ENCODE data around the gene ZC3H18. TPM values are rescaled to one million over a fixed set of nuclear protein-coding genes. Genes with fewer than 3 reads are reported as not detected.

ZC3H18 gene
- total RNA-seq, 1 donor from 2014 or later = 49.3 TPM

DNA sequence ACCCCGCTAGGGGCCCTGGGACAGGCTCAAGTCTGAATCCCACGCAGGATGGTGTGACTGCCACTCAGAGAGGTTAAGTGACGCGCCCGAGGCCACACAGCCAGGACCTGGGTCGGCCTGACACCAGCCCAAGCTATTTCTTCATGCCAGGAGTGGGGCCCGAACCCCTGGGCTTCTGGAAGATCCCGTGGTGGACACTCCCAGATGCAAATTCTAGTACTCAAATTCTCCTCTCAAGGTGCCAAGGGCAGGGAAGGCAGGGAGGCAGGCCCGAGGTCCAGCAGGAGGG is 73.4 kb downstream of the ZC3H18 start:
- Mint-ChIP-seq H3K36me3 (ENCODE audit: low read depth, unreplicated experiment) (peaks cover 14% of the 10 kb centered on the region), H3K4me3 (ENCODE audit: unreplicated experiment) (no peak overlapping the region), H3K4me1 (ENCODE audit: unreplicated experiment) (no peaks in the 10 kb centered on the region), H3K27ac (ENCODE audit: unreplicated experiment) (no peak overlapping the region), H3K27me3 (ENCODE audit: unreplicated experiment) (peaks cover 13% of the 10 kb centered on the region), H3K9me3 (ENCODE audit: unreplicated experiment) (no peaks in the 10 kb centered on the region)
- no peak for DNase-seq (ENCODE audit: low spot score)
- TF ChIP-seq, protein P1, sequence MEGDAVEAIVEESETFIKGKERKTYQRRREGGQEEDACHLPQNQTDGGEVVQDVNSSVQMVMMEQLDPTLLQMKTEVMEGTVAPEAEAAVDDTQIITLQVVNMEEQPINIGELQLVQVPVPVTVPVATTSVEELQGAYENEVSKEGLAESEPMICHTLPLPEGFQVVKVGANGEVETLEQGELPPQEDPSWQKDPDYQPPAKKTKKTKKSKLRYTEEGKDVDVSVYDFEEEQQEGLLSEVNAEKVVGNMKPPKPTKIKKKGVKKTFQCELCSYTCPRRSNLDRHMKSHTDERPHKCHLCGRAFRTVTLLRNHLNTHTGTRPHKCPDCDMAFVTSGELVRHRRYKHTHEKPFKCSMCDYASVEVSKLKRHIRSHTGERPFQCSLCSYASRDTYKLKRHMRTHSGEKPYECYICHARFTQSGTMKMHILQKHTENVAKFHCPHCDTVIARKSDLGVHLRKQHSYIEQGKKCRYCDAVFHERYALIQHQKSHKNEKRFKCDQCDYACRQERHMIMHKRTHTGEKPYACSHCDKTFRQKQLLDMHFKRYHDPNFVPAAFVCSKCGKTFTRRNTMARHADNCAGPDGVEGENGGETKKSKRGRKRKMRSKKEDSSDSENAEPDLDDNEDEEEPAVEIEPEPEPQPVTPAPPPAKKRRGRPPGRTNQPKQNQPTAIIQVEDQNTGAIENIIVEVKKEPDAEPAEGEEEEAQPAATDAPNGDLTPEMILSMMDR (IDR thresholded peaks at IDR 0.05; ENCODE audit: unreplicated experiment) = no peak

DNA sequence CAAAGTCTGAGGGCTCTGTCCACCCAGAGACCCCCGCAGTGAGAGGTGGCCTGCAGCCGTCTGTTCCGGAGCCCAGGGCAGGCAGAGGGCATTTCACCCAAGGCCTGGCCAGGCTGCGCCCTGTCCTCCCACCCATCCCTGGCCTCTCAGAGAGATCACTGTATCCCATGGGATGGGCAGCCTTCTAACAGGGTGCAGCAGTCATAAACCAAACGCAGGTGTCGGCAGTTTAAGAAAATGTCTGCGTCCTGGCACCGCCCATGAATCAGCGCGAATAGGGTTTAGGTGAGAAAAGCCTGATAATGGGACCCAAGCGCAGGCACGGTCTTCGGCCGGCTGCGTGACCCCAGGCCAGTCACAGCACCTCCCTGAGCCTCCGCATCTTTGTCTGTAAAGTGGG is 75.3 kb downstream of the ZC3H18 start:
- TF ChIP-seq, protein P1 (IDR thresholded peaks at IDR 0.05; ENCODE audit: unreplicated experiment) = no peak
- no peak overlapping the region for H3K4me3 Mint-ChIP-seq (ENCODE audit: unreplicated experiment)
- H3K27ac Mint-ChIP-seq (ENCODE audit: unreplicated experiment) = no peak overlapping the region
- no peak for DNase-seq (ENCODE audit: low spot score)
- peaks cover 13% of the 10 kb centered on the region for H3K27me3 Mint-ChIP-seq (ENCODE audit: unreplicated experiment)
- H3K9me3 Mint-ChIP-seq (ENCODE audit: unreplicated experiment) = no peaks in the 10 kb centered on the region
- H3K4me1 Mint-ChIP-seq (ENCODE audit: unreplicated experiment) = peaks cover 5% of the 10 kb centered on the region
- H3K36me3 Mint-ChIP-seq (ENCODE audit: low read depth, unreplicated experiment) = peaks cover 14% of the 10 kb centered on the region

DNA sequence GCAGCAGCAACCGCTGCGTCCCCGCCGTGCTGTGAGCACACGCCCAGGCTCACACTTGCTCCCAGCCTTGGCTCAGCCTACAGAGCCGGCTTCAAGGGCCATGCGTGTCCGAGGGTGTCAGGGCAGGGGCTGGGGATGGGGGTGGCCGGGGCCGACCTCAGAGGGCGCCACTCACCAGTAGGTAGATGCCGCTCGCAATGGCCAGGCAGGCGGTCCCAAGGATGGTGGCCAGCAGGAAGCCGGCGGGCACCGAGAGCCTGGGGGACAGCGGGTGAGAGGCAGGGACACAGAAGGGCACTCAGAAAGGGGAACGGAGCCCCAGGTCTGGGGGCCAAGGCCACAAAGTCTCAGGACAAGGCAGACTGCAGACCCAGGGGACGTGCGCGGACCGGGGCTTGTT is 75.7 kb downstream of the ZC3H18 start:
- Mint-ChIP-seq H3K27me3 (ENCODE audit: unreplicated experiment) (peaks cover 13% of the 10 kb centered on the region), H3K4me1 (ENCODE audit: unreplicated experiment) (peaks cover 5% of the 10 kb centered on the region), H3K9me3 (ENCODE audit: unreplicated experiment) (no peaks in the 10 kb centered on the region), H3K36me3 (ENCODE audit: low read depth, unreplicated experiment) (peaks cover 14% of the 10 kb centered on the region), H3K4me3 (ENCODE audit: unreplicated experiment) (no peak overlapping the region), H3K27ac (ENCODE audit: unreplicated experiment) (no peak overlapping the region)
- TF ChIP-seq, protein P1 (IDR thresholded peaks at IDR 0.05; ENCODE audit: unreplicated experiment) = no peak
- no peak for DNase-seq (ENCODE audit: low spot score)

DNA sequence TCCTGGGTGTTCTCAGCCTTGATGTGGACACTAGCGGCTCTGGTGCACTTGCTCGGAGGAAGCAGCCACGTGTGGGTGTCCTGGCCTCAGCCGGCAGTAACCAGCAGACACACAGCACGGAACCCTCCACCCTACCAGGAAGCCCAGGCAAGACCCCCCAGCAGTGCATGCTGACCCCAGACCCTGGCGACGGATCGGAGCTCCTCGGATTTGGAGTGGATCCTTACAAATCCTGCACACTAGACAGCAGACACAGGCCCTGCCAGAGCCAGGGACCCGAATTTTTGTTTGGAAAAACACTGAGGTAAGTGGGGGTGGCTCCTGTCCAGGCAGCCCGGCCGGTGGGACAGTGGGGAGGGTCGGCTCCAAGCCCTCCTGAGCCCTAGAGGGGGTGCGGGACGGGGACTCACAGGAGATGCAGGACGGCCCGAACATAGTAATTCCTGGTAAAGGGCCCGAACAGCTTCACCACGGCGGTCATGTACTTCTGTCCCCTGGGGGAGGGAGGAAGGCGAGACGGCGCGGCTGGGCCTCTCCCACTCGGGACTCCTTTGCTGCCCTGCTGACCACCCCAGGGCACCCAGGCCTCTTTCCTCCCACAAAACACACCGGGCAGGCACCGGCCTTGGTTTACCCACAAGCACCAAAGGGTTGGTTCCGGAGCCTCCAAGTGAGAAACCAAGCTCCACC is 76.3 kb downstream of the ZC3H18 start:
- no peak for DNase-seq (ENCODE audit: low spot score)
- H3K27me3 Mint-ChIP-seq (ENCODE audit: unreplicated experiment) = peaks cover 13% of the 10 kb centered on the region
- H3K27ac Mint-ChIP-seq (ENCODE audit: unreplicated experiment) = no peak overlapping the region
- H3K9me3 Mint-ChIP-seq (ENCODE audit: unreplicated experiment) = no peaks in the 10 kb centered on the region
- TF ChIP-seq, protein P1 (IDR thresholded peaks at IDR 0.05; ENCODE audit: unreplicated experiment) = no peak
- no peak overlapping the region for H3K4me3 Mint-ChIP-seq (ENCODE audit: unreplicated experiment)
- peaks cover 14% of the 10 kb centered on the region for H3K36me3 Mint-ChIP-seq (ENCODE audit: low read depth, unreplicated experiment)
- peaks cover 5% of the 10 kb centered on the region for H3K4me1 Mint-ChIP-seq (ENCODE audit: unreplicated experiment)

DNA sequence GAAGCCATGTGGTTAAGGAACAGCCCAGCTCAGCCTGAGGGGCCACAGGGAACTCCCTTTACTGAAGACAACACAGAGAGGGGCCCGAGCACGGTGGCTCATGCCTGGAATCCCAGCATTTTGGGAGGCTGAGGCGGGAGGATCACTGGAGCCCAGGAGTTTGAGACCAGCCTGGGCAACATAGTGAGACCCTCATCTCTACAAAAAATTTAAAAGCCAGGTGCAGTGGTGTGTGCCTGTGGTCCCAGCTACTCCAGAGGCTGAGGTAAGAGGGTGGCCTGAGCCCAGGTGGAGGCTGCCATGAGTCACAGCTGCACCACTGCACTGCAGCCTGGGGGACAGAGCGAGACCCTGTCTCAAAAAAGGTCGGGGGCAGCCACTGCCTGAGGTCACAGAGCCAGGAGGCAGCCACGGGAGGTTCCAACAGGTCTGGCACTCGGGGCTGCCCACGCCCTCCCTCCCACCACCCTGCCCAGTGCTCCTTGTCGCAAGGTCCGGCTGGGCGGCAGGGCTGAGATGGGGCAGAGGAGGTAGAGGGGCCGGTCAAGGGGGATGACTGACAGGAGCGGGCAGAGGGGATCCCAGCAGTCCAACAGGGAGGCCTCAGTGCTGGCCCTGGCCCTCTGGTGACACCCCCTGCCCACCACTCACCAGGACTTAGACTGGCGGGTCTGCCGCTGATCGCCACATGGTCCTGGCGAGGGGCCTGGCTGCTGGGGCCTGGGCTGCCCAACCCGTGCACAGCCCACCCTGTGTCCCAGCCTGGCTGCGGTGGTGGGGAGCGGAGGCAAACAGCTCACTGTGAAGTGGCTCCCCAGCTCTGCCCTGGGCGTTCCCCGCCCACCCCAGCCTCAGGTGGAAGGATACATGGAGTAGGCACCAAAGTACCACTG is 77.2 kb downstream of the ZC3H18 start:
- TF ChIP-seq, protein P1 (IDR thresholded peaks at IDR 0.05; ENCODE audit: unreplicated experiment) = no peak
- H3K4me1 Mint-ChIP-seq (ENCODE audit: unreplicated experiment) = peaks cover 5% of the 10 kb centered on the region
- H3K9me3 Mint-ChIP-seq (ENCODE audit: unreplicated experiment) = no peaks in the 10 kb centered on the region
- DNase-seq (ENCODE audit: low spot score) = no peak
- no peak overlapping the region for H3K4me3 Mint-ChIP-seq (ENCODE audit: unreplicated experiment)
- H3K27ac Mint-ChIP-seq (ENCODE audit: unreplicated experiment) = no peak overlapping the region
- H3K36me3 Mint-ChIP-seq (ENCODE audit: low read depth, unreplicated experiment) = peaks cover 11% of the 10 kb centered on the region
- H3K27me3 Mint-ChIP-seq (ENCODE audit: unreplicated experiment) = peaks cover 11% of the 10 kb centered on the region

Measured in endothelial cell (in vitro differentiated cells).